Thymus (tissue), 11 donors: ENCODE data around the gene SLC30A3. TPM values are rescaled to one million over a fixed set of nuclear protein-coding genes. Genes with fewer than 3 reads are reported as not detected.

Experiments used
- DNase-seq, 9 donors: peaks; one replicate each; pipeline ENCODE4 v3.0.0-alpha.2; 2013; ENCODE audit warnings: low spot score in 9 of 9, low read depth in 6 of 9, missing footprints in 1 of 9
- H3K27ac ChIP-seq, 2 donors: one replicate each; pipeline ENCODE4 v1.5.1; 2013; ENCODE audit warnings: control low read depth in 1 of 2, low read depth in 1 of 2, low read length in 1 of 2, mild to moderate bottlenecking in 1 of 2, moderate library complexity in 1 of 2
- H3K27me3 ChIP-seq, 2 donors: one replicate each; pipeline ENCODE4 v1.5.1; 2013; ENCODE audit warnings: low read length in 1 of 2; ENCODE audit not compliant: control insufficient read depth in 2 of 2, insufficient read depth in 1 of 2
- H3K36me3 ChIP-seq, 2 donors: one replicate each; pipeline ENCODE4 v1.5.1; 2013; ENCODE audit warnings: low read length in 1 of 2, mild to moderate bottlenecking in 1 of 2, moderate library complexity in 1 of 2; ENCODE audit not compliant: control insufficient read depth in 2 of 2, insufficient read depth in 2 of 2
- H3K4me1 ChIP-seq, 2 donors: one replicate each; pipeline ENCODE4 v1.5.1; 2013; ENCODE audit warnings: low read length in 2 of 2; ENCODE audit not compliant: control insufficient read depth in 2 of 2, insufficient read depth in 2 of 2
- H3K4me3 ChIP-seq, 2 donors: one replicate each; pipeline ENCODE4 v1.5.1; 2013; ENCODE audit warnings: low read length in 2 of 2, control low read depth in 1 of 2, mild to moderate bottlenecking in 1 of 2
- H3K9me3 ChIP-seq, 2 donors: one replicate each; pipeline ENCODE4 v1.5.1; 2013; ENCODE audit warnings: low read length in 1 of 2, mild to moderate bottlenecking in 1 of 2; ENCODE audit not compliant: control insufficient read depth in 2 of 2, insufficient read depth in 1 of 2
- WGBS: extraction: QIAGEN DNeasy Blood & Tissue Kit; methylation state at CpG from one replicate; pipeline ENCODE4 v1.1.7; 2013; 5-methylcytosine and 5-hydroxymethylcytosine counted together
- polyA plus RNA-seq: library from polyadenylated mRNA; stranded (reverse); fragments of 200-250 nt; gene quantifications from one replicate; pipeline ENCODE4 v1.2.3, GENCODE V29; 2013
- total RNA-seq: library from RNA; stranded (reverse); fragments of 120-200 nt; gene quantifications from one replicate; pipeline ENCODE4 v1.2.4, GENCODE V29; 2013
- donor health status: healthy.

Gene SLC30A3
- total and polyA plus RNA-seq, 2 donors: 0.05 to 0.18 TPM

DNA sequence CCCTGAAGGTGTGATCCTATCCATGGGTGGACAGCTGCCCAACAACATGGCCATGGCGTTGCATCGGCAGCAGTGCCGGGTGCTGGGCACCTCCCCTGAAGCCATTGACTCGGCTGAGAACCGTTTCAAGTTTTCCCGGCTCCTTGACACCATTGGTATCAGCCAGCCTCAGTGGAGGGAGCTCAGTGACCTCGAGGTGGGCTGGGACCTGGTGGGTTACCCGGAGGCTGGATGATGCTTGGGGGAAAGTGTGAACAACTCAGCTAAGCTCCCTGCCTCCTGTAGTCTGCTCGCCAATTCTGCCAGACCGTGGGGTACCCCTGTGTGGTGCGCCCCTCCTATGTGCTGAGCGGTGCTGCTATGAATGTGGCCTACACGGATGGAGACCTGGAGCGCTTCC lies 29.5 kb downstream of the SLC30A3 start:
- no peaks in the 10 kb centered on the region for H3K4me1 ChIP-seq
- 98% methylated on average over 14 of the region's 14 CpGs for WGBS
- peaks cover 0 to 3% of the 10 kb centered on the region in 2 donors for H3K9me3 ChIP-seq
- no peak overlapping the region for H3K27ac ChIP-seq
- H3K27me3 ChIP-seq: no peaks in the 10 kb centered on the region
- peaks cover 81 to 87% of the 10 kb centered on the region in 2 donors for H3K36me3 ChIP-seq
- no peak for DNase-seq
- no peak overlapping the region for H3K4me3 ChIP-seq

DNA sequence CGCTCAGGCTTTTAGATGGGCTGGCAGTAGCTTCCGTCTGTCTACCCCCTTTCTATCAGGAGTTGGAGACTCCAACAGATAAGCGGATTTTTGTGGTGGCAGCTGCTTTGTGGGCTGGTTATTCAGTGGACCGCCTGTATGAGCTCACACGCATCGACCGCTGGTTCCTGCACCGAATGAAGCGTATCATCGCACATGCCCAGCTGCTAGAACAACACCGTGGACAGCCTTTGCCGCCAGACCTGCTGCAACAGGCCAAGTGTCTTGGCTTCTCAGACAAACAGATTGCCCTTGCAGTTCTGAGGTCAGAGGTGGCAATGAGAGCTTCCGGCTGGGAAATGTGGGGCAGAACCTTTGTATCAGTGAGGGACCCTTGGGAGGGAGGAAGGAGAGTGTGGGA lies 30.9 kb downstream of the SLC30A3 start:
- no peaks in the 10 kb centered on the region for H3K4me1 ChIP-seq
- H3K36me3 ChIP-seq: peaks cover 72 to 85% of the 10 kb centered on the region in 2 donors
- WGBS: 98% methylated on average over 13 of the region's 13 CpGs
- no peaks in the 10 kb centered on the region for H3K27me3 ChIP-seq
- no peak for DNase-seq
- no peaks in the 10 kb centered on the region for H3K9me3 ChIP-seq
- H3K4me3 ChIP-seq: no peak overlapping the region
- no peak overlapping the region for H3K27ac ChIP-seq

DNA sequence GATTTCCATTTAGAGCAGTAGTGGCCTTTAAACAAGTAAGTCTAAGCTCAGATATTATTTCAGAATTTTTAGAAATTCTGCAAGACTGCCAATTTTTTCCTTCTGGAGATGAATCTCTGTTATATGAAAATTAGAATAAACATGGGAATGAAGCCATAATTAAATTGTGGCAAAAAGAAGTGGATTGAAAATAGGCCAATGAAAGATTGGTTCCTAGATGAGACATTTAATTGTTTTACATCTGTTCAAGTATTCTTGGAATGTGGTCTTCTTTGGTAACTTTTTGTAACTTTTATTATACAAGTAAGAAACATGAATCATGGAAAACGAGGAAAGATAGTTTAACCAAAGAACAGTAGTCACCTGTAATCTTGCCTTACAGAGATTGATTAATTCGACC lies 35.3 kb downstream of the SLC30A3 start:
- H3K36me3 ChIP-seq: peaks cover 72 to 81% of the 10 kb centered on the region in 2 donors

GRCh38 chr2:27225526-27225925 lies 37.3 kb downstream of the SLC30A3 start:
- Histone ChIP-seq H3K4me3 (no peak overlapping the region), H3K9me3 (no peaks in the 10 kb centered on the region), H3K27me3 (no peaks in the 10 kb centered on the region), H3K4me1 (no peaks in the 10 kb centered on the region), H3K36me3 (peaks cover 66 to 75% of the 10 kb centered on the region in 2 donors), H3K27ac (no peak overlapping the region)
- 98% methylated on average over 9 of the region's 9 CpGs for WGBS
- no peak for DNase-seq

More for the DNA sequence above, 35.3 kb downstream of the SLC30A3 start:
- Histone ChIP-seq H3K4me3 (no peak overlapping the region), H3K9me3 (no peaks in the 10 kb centered on the region), H3K27ac (no peak overlapping the region), H3K4me1 (no peaks in the 10 kb centered on the region), H3K27me3 (no peaks in the 10 kb centered on the region)
- 97% methylated on average over 2 of the region's 2 CpGs for WGBS
- DNase-seq: no peak

DNA sequence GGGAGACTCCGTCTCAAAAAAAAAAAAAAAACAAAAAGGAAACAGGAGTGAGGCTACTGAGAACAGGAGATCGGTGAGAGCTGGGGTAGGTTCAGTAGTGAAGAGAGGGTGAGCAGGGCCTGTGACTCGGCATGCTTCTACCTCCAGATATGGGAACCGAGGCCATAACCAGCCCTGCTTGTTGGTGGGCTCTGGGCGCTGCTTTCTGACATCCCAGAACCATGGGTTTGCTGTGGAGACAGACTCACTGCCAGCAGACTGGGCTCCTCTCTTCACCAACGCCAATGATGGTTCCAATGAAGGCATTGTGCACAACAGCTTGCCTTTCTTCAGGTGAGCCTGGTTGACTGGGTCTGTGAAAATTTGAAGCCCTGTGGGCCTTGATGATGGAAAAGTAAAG lies 39.4 kb downstream of the SLC30A3 start:
- DNase-seq: no peak
- peaks cover 67 to 76% of the 10 kb centered on the region in 2 donors for H3K36me3 ChIP-seq
- no peak overlapping the region for H3K27ac ChIP-seq
- peaks cover 0 to under 1% of the 10 kb centered on the region in 2 donors for H3K4me1 ChIP-seq
- no peaks in the 10 kb centered on the region for H3K27me3 ChIP-seq
- no peaks in the 10 kb centered on the region for H3K9me3 ChIP-seq
- H3K4me3 ChIP-seq: no peak overlapping the region
- WGBS: 98% methylated on average over 6 of the region's 6 CpGs

- DNase-seq: no peak
- Histone ChIP-seq H3K9me3 (no peaks in the 10 kb centered on the region), H3K4me3 (no peak overlapping the region), H3K4me1 (peaks cover 5 to 10% of the 10 kb centered on the region in 2 donors), H3K27me3 (no peaks in the 10 kb centered on the region), H3K36me3 (peaks cover 67 to 70% of the 10 kb centered on the region in 2 donors), H3K27ac (no peak overlapping the region)
- WGBS: 97% methylated on average over 5 of the region's 5 CpGs
Observed at GRCh38 chr2:27222407-27222806, 40.4 kb downstream of the SLC30A3 start.

DNA sequence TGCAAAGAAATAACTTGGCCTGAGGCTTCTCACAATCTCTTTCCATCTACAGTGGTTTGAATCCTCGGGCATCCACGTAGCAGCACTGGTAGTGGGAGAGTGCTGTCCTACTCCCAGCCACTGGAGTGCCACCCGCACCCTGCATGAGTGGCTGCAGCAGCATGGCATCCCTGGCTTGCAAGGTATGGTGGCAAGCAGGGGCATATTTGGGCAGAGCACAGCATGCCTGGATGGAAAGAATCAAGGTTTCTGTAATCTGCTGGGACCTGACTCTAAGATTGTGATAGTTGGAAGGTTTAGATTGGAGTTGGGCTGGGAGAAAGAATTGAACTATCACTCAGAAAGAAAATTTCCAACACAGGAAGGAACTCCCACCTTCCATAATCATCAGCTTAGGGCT lies 41.7 kb downstream of the SLC30A3 start:
- no peaks in the 10 kb centered on the region for H3K27me3 ChIP-seq
- H3K27ac ChIP-seq: no peak overlapping the region
- H3K36me3 ChIP-seq: peaks cover 55 to 57% of the 10 kb centered on the region in 2 donors
- DNase-seq: no peak
- H3K4me1 ChIP-seq: peaks cover 5 to 15% of the 10 kb centered on the region in 2 donors
- 96% methylated on average over 3 of the region's 3 CpGs for WGBS
- no peak overlapping the region for H3K4me3 ChIP-seq
- no peaks in the 10 kb centered on the region for H3K9me3 ChIP-seq

DNA sequence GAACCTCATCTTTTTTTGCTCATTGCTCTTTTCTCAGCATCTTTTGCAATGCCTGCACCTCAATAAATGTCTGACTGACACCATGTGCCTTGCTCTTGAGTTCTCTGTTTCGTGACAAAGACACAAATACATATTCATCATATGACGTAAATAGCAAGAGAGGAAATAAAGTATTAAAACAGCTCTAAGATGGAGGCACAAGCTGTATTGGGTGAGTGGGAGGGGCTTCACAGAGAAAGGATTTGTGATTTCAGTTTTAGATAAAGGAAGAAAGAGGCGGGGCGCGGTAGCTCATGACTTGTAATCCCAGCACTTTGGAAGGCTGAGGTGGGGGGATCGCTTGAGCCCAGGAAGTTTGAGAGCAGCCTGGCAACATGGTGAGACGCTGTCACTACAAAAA lies 42.8 kb downstream of the SLC30A3 start:
- no peaks in the 10 kb centered on the region for H3K9me3 ChIP-seq
- H3K27ac ChIP-seq: no peak overlapping the region
- H3K4me3 ChIP-seq: no peak overlapping the region
- peaks cover 5 to 15% of the 10 kb centered on the region in 2 donors for H3K4me1 ChIP-seq
- H3K27me3 ChIP-seq: no peaks in the 10 kb centered on the region
- DNase-seq: no peak
- H3K36me3 ChIP-seq: peaks cover 45 to 54% of the 10 kb centered on the region in 2 donors
- 96% methylated on average over 7 of the region's 7 CpGs for WGBS

DNA sequence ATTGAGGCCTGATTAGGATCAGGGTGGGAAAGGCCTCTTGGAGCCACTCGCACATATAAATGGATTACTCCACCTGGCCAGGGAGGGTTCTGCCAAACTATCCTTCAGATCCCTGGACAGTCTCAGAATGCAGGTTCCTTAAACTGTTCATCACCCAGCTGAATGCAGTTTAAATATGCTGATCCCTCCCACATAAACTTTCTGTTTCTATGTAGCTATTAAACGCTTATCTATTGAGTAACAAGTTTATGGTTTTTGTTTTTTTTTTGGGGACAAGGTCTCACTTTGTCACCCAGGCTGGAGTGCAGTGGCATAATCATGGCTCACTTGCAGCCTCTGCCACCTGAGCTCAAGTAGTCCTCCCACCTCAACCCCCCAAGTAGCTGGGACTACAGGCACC lies 43.8 kb downstream of the SLC30A3 start:
- peaks cover 5 to 15% of the 10 kb centered on the region in 2 donors for H3K4me1 ChIP-seq
- peaks cover 35 to 46% of the 10 kb centered on the region in 2 donors for H3K36me3 ChIP-seq
- H3K27ac ChIP-seq: no peak overlapping the region
- no peaks in the 10 kb centered on the region for H3K27me3 ChIP-seq
- no peaks in the 10 kb centered on the region for H3K9me3 ChIP-seq
- H3K4me3 ChIP-seq: no peak overlapping the region
- DNase-seq: no peak
- whole genome bisulfite sequencing: 97% methylated on average over 2 of the region's 2 CpGs

DNA sequence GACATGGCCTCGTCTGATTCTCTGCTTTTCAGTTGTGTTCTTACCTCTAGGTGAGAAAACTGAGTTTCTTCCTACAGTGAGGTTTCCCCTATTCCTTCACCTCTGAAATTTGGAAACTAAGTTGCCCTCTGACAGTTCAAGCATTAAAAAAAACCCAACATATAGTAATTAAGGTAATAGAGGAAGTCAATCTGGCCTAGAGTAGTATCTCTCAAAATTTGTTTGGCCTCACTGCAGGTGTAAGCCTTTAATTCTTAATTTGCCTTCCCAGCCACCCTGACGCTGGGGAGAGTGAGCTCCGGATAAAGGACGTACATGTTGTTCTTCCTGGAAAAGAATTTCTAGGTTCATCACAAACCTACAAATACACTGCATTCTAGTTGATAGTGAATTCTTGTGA lies 44.2 kb downstream of the SLC30A3 start:
- 93% methylated on average over 4 of the region's 4 CpGs for WGBS
- peaks cover 30 to 44% of the 10 kb centered on the region in 2 donors for H3K36me3 ChIP-seq
- no peak for DNase-seq
- H3K27me3 ChIP-seq: no peaks in the 10 kb centered on the region
- no peaks in the 10 kb centered on the region for H3K9me3 ChIP-seq
- H3K4me3 ChIP-seq: no peak overlapping the region
- no peak overlapping the region for H3K27ac ChIP-seq
- H3K4me1 ChIP-seq: peaks cover 5 to 16% of the 10 kb centered on the region in 2 donors
